HUES48 (cell line): ENCODE results near the gene P2RX4.
A peak's percentile ranks its signal among the peaks of the same experiment; 100 is the strongest.
"Not testable (repeated sequence)": the region's sequence is repeated elsewhere in the genome, so short reads cannot be mapped to it uniquely, and the experiment has no call there.

ENCODE experiments used
- H3K27ac ChIP-seq: one replicate; pipeline ENCODE4 v1.7.0; 2013; ENCODE audit warnings: low read depth, low read length, inconsistent platforms
- H3K27me3 ChIP-seq: 2 replicates; pipeline ENCODE4 v1.6.1; 2013; ENCODE audit warnings: mild to moderate bottlenecking, low read length; ENCODE audit not compliant: control insufficient read depth, insufficient read depth
- H3K36me3 ChIP-seq: 2 replicates; pipeline ENCODE4 v1.6.1; 2013; ENCODE audit warnings: low read length; ENCODE audit not compliant: control insufficient read depth, insufficient read depth
- H3K4me1 ChIP-seq: 2 replicates; pipeline ENCODE4 v1.6.1; 2013; ENCODE audit warnings: mild to moderate bottlenecking, low read length; ENCODE audit not compliant: control insufficient read depth, insufficient read depth
- H3K4me3 ChIP-seq: 2 replicates; pipeline ENCODE4 v1.5.1; 2013; ENCODE audit warnings: mild to moderate bottlenecking, low read depth, low read length
- H3K9ac ChIP-seq: 2 replicates; pipeline ENCODE4 v1.6.1; 2013; ENCODE audit warnings: mild to moderate bottlenecking, low read depth, low read length, moderate library complexity
- H3K9me3 ChIP-seq: 2 replicates; pipeline ENCODE4 v1.6.1; 2013; ENCODE audit warnings: low read length; ENCODE audit not compliant: control insufficient read depth, insufficient read depth

P2RX4 gene

GRCh38 chr12:121279507-121279915 lies 69.6 kb downstream of the P2RX4 start:
- H3K9me3 ChIP-seq = no peaks in the 10 kb centered on the region
- H3K36me3 ChIP-seq = peaks cover 10% of the 10 kb centered on the region; the same call in 1 of the 2 replicates
- H3K9ac ChIP-seq = no peak overlapping the region
- H3K4me3 ChIP-seq = no peak overlapping the region
- peak overlapping the region; percentile 42 for H3K27ac ChIP-seq
- H3K4me1 ChIP-seq = peaks cover 11% of the 10 kb centered on the region
- H3K27me3 ChIP-seq = no peaks in the 10 kb centered on the region

- Histone ChIP-seq H3K27ac (peak overlapping the region; percentile 55), H3K36me3 (peaks cover 10% of the 10 kb centered on the region; the same call in 1 of the 2 replicates), H3K4me1 (peaks cover 11% of the 10 kb centered on the region)
- not testable (repeated sequence) for H3K27me3 ChIP-seq, H3K4me3 ChIP-seq, H3K9me3 ChIP-seq, H3K9ac ChIP-seq
These were observed 70.6 kb downstream of the P2RX4 start for GRCh38 chr12:121280531-121280930.

GRCh38 chr12:121281116-121281515 lies 71.2 kb downstream of the P2RX4 start:
- not testable (repeated sequence) for H3K36me3 ChIP-seq
- Histone ChIP-seq H3K4me1 (peaks cover 11% of the 10 kb centered on the region), H3K27ac (peak overlapping the region; percentile 52)

GRCh38 chr12:121282072-121282742 lies 72.3 kb downstream of the P2RX4 start:
- H3K27ac ChIP-seq = no peak overlapping the region

More at GRCh38 chr12:121281116-121281515, 71.2 kb downstream of the P2RX4 start:
- H3K9me3 ChIP-seq, H3K9ac ChIP-seq, H3K27me3 ChIP-seq, H3K4me3 ChIP-seq: not testable (repeated sequence)

GRCh38 chr12:121282910-121283309 lies 73.0 kb downstream of the P2RX4 start:
- not testable (repeated sequence) for H3K9ac ChIP-seq, H3K36me3 ChIP-seq
- H3K4me1 ChIP-seq = peaks cover 11% of the 10 kb centered on the region

More at GRCh38 chr12:121282072-121282742, 72.3 kb downstream of the P2RX4 start:
- Histone ChIP-seq H3K9ac (no peak overlapping the region), H3K36me3 (peaks cover 8% of the 10 kb centered on the region; the same call in 1 of the 2 replicates), H3K4me3 (no peak overlapping the region), H3K9me3 (no peaks in the 10 kb centered on the region), H3K27me3 (no peaks in the 10 kb centered on the region), H3K4me1 (peaks cover 11% of the 10 kb centered on the region)

GRCh38 chr12:121283388-121283787 lies 73.5 kb downstream of the P2RX4 start:
- Histone ChIP-seq H3K27ac (no peak overlapping the region), H3K27me3 (no peaks in the 10 kb centered on the region), H3K9me3 (no peaks in the 10 kb centered on the region), H3K4me1 (peaks cover 16% of the 10 kb centered on the region), H3K36me3 (peaks cover 5% of the 10 kb centered on the region; the same call in 1 of the 2 replicates), H3K9ac (no peak overlapping the region), H3K4me3 (no peak overlapping the region)

More at GRCh38 chr12:121282910-121283309, 73.0 kb downstream of the P2RX4 start:
- not testable (repeated sequence) for H3K4me3 ChIP-seq, H3K27me3 ChIP-seq, H3K27ac ChIP-seq, H3K9me3 ChIP-seq
